Activated naive CD4-positive, alpha-beta T cell treated with anti-CD3 and anti-CD28 coated beads for 36 hours (primary cell): ENCODE data around the gene BOLA3. TPM values are rescaled to one million over a fixed set of nuclear protein-coding genes. Genes with fewer than 3 reads are reported as not detected.

Experiments
- CTCF ChIA-PET: fragments of 350-600 bp; sonication (Branson Sonifier 250); formaldehyde crosslinking; loops from one replicate; lab custom pipeline; 2021; ENCODE audit warnings: antibody characterized with exemption; lab: Charles Lee
- DNase-seq: peaks from one replicate; pipeline ENCODE4 v3.0.0-alpha.2; 2020
- H3K27ac Mint-ChIP-seq: one replicate; pipeline ENCODE4 v1.8.0; 2021; ENCODE audit warnings: mild to moderate bottlenecking, mixed read lengths
- H3K27me3 Mint-ChIP-seq: one replicate; pipeline ENCODE4 v1.8.0; 2021; ENCODE audit warnings: low read depth, mixed read lengths
- H3K36me3 Mint-ChIP-seq: one replicate; pipeline ENCODE4 v1.8.0; 2021; ENCODE audit warnings: low read depth, mixed read lengths
- H3K4me1 Mint-ChIP-seq: one replicate; pipeline ENCODE4 v1.8.0; 2021; ENCODE audit warnings: low read depth, mixed read lengths
- H3K4me3 Mint-ChIP-seq: one replicate; pipeline ENCODE4 v1.8.0; 2021; ENCODE audit warnings: mild to moderate bottlenecking, moderate library complexity, mixed read lengths
- H3K9me3 Mint-ChIP-seq: one replicate; pipeline ENCODE4 v1.8.0; 2021; ENCODE audit warnings: mixed read lengths
- intact Hi-C: fragments of 100-400 bp; cut with micrococcal nuclease; formaldehyde crosslinking; loops from one replicate; pipeline ENCODE4 v1.15.1; 2023
- total RNA-seq, 2 experiments: library from RNA; stranded (reverse); gene quantifications; one replicate each; pipeline ENCODE4 v1.2.3, GENCODE V29; 2021

BOLA3 gene
- total RNA-seq, 2 experiments from 2014 or later, result 103 to 112 TPM

DNA sequence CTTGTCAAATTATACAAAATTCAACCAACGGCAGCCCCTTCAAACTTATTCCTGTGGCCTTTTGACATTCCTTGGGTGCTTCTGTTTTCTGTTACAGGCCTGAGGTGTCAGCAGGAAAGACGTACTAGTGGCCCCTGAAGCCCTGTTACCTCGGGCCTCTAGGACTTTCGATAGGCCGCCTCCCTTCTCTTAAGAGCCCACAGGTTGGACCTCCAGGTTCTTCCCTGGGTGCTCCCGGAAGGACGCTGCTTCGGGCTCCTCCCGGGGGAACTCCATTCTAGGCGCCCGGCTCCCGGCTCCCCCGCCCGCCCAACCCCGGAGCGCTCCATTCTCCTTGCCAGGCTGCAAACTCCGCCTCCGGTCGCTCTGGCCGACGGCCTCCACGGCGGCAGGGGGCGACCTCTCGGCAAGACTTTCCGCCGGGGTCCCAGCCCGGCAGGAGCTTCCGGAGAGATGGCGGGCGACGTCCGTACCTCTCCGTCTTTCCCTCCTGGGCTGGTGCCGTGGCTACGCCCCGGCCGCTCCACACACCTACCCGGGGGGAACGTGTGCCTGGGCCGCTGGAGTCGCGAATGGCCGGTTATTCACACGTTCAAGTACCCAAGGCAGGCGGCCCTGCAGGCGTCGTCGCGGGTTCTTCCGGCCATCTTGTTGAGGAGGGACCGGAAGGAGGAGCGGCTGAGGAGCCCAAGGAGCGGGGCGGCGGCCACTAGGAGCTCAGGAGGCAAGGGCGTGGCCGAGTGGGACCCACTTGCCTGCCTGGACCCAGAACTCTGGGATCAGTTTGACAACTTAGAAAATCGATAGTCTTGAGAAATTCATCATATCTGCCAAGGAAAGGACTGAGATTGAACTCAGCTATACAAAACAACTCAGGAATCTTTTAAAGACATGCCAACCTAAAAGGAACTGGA lies 27.5 kb downstream of the BOLA3 start:
- Mint-ChIP-seq H3K27ac (peak overlapping the region; percentile 88), H3K4me3 (peak overlapping the region; percentile 82), H3K36me3 (peaks cover 11% of the 10 kb centered on the region), H3K4me1 (peaks cover 12% of the 10 kb centered on the region), H3K9me3 (peaks cover 24% of the 10 kb centered on the region), H3K27me3 (no peaks in the 10 kb centered on the region)
- DNase-seq, result peak; percentile 88
- intact Hi-C loops, result loop anchor here (1.0 to 2.0 kb wide), 6 partner anchors 27 to 886 kb away; partner anchors contain the start of genes BOLA3, CCT7, MOB1A and MTHFD2
- CTCF ChIA-PET, result interaction anchor here (0.5 to 1.4 kb wide), 18 partner anchors 14 to 296 kb away, joined by 3 to 6 read pairs (median 4); partner anchors contain the start of gene BOLA3

DNA sequence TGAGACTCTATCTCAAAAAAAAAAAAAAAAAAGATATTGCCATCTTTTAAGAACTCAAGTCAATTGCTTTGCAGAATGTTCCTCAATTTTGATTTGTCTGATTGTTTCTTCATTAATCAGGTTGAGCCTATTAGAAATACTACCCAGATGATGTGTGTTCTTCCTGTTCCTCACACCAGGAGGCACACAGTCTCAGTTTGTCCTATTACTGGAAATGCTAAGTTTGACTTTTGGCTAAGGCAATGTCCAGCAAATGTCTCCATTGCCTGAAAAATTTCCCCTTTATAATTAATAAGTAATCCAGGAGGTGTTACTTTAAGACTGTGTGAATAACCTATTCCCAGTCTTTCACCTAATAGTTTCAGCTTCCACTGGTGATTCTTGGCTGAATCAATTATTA lies 28.4 kb downstream of the BOLA3 start:
- Mint-ChIP-seq H3K36me3 (peaks cover 11% of the 10 kb centered on the region), H3K4me3 (no peak overlapping the region), H3K4me1 (peaks cover 12% of the 10 kb centered on the region), H3K27ac (no peak overlapping the region), H3K9me3 (peaks cover 24% of the 10 kb centered on the region), H3K27me3 (no peaks in the 10 kb centered on the region)
- DNase-seq, result no peak
- intact Hi-C loops, result no loop called here
- CTCF ChIA-PET, result interaction anchor here (0.5 to 1.2 kb wide), 2 partner anchors 99 to 119 kb away, joined by 3 to 4 read pairs; no protein-coding TSS in a partner anchor

DNA sequence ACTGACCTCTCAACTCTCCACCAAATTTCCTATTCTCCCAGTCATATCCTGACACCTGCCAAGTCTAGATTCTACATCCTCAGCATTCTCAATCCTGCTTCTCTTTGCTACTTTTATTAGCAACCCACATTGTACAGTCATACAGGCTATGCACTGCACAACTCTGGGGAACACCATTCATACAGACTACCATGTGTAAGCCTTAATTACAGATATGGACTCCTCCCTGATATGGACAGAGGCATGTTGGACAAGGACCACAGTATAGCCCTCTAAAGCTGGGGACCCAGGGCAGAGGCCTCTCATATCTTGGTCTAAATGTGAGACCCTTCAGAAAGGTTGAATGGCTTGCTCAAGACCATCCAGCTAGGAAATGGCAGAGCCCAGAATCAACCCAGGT lies 36.3 kb downstream of the BOLA3 start:
- Mint-ChIP-seq H3K4me1 (no peaks in the 10 kb centered on the region), H3K9me3 (no peaks in the 10 kb centered on the region), H3K27me3 (peaks cover 4% of the 10 kb centered on the region), H3K27ac (no peak overlapping the region), H3K4me3 (no peak overlapping the region), H3K36me3 (no peaks in the 10 kb centered on the region)
- DNase-seq, result no peak
- intact Hi-C loops, result no loop called here
- CTCF ChIA-PET, result interaction anchor here (0.8 to 1.3 kb wide), 2 partner anchors 224 to 284 kb away, joined by 3 read pairs; no protein-coding TSS in a partner anchor

DNA sequence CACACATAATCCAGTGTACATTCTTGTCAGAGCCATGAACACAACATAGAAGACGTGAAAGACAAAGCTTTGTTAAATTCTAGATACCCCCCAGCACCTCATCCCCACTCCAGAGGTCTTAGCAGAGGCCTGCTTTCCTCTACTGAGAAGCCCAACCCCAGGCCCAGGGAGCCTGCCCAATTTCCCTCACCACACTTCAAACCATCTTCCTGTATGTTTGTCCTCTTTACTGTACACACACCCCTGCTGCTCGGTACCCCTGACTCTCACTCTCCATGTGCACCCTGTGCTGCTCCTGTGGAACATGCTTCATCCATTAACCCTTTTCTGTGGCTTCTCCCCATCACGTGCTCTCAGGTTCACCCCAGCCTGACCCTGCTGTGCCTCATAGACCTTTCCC lies 37.2 kb downstream of the BOLA3 start:
- Mint-ChIP-seq H3K36me3 (no peaks in the 10 kb centered on the region), H3K9me3 (no peaks in the 10 kb centered on the region), H3K27me3 (peaks cover 4% of the 10 kb centered on the region), H3K27ac (no peak overlapping the region), H3K4me1 (no peaks in the 10 kb centered on the region), H3K4me3 (no peak overlapping the region)
- CTCF ChIA-PET, result interaction anchor here (1.3 kb wide), 1 partner anchor 224 kb away, joined by 3 read pairs; no protein-coding TSS in a partner anchor
- intact Hi-C loops, result no loop called here
- no peak for DNase-seq

DNA sequence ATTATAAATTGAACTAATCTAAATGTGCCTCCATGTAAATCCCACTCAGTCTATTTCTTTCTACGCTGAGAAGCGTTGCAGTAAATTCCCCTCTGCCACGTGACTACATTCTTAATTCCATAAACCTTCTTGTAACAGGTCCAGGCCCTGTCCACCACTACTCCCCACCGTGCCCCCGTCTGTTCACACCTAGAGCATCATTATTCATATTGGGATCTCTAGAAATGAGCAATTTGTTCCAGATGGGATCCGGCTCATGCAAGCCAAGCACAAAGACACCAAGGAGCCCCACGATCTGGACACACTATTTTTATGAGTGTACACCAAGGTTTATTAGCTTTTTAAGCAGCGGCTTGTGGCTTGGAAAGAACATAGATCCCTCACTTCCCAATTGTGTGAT lies 38.2 kb downstream of the BOLA3 start:
- CTCF ChIA-PET, result interaction anchor here (1.8 kb wide), 1 partner anchor 286 kb away, joined by 4 read pairs; no protein-coding TSS in a partner anchor
- H3K9me3 Mint-ChIP-seq, result no peaks in the 10 kb centered on the region
- intact Hi-C loops, result loop anchor here (5.0 to 10.0 kb wide), 3 partner anchors 107 to 285 kb away; partner anchors contain the start of gene STAMBP
- H3K27me3 Mint-ChIP-seq, result peaks cover 4% of the 10 kb centered on the region
- no peak overlapping the region for H3K4me3 Mint-ChIP-seq
- H3K27ac Mint-ChIP-seq, result no peak overlapping the region
- DNase-seq, result no peak
- no peaks in the 10 kb centered on the region for H3K4me1 Mint-ChIP-seq
- H3K36me3 Mint-ChIP-seq, result no peaks in the 10 kb centered on the region

DNA sequence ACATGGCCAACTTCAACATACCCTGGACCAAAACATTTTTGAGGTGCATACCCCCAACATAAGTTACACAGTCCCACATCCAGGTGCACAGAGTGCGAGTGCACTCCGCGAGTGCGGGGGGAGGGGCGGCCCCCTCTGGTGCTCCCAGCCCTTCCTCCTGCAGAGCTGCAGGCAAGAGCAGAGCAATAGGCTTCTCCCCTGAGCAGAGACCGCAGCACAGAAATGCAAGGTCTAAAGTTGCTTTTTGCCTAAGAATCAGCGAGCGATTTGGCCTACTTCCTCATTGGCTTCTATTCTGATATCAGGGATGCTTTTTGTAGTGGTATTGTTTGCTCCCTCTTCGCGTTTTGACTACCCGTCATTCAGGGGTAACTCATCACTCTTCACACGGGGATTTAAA lies 40.6 kb downstream of the BOLA3 start:
- no peaks in the 10 kb centered on the region for H3K4me1 Mint-ChIP-seq
- H3K9me3 Mint-ChIP-seq, result no peaks in the 10 kb centered on the region
- intact Hi-C loops, result loop anchor here (5.0 to 10.0 kb wide), 3 partner anchors 105 to 282 kb away; partner anchors contain the start of gene STAMBP
- H3K36me3 Mint-ChIP-seq, result no peaks in the 10 kb centered on the region
- CTCF ChIA-PET, result interaction anchor here (0.7 to 1.6 kb wide), 2 partner anchors 13 to 245 kb away, joined by 3 to 6 read pairs; no protein-coding TSS in a partner anchor
- no peak for DNase-seq
- H3K4me3 Mint-ChIP-seq, result no peak overlapping the region
- H3K27ac Mint-ChIP-seq, result no peak overlapping the region
- H3K27me3 Mint-ChIP-seq, result no peaks in the 10 kb centered on the region

DNA sequence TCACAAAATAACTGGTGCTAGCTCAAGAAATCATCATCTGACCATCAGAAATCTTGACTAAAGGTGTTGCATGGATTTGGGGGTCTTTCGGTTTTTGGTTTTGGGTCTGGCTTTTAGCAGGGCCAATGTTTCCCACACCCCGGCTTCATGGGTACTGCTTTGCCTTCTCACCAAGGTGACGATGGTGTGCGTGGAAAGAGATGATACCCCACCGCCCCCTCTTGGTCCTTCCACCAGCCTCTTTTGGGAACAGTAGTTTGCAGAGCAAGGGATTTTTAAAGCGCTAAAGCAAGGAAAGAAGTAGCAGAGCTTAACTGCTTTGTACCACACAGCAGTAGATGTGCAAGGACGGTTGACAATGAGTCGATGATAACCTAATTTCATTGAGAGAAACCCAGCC lies 42.3 kb downstream of the BOLA3 start:
- H3K27me3 Mint-ChIP-seq, result no peaks in the 10 kb centered on the region
- intact Hi-C loops, result loop anchor here (5.0 to 10.0 kb wide), 3 partner anchors 103 to 281 kb away; partner anchors contain the start of gene STAMBP
- no peak overlapping the region for H3K4me3 Mint-ChIP-seq
- H3K9me3 Mint-ChIP-seq, result no peaks in the 10 kb centered on the region
- CTCF ChIA-PET, result interaction anchor here (1.3 to 2.5 kb wide), 3 partner anchors 15 to 281 kb away, joined by 6 to 10 read pairs (median 6); partner anchors contain the start of gene STAMBP
- H3K27ac Mint-ChIP-seq, result no peak overlapping the region
- H3K36me3 Mint-ChIP-seq, result peaks cover 4% of the 10 kb centered on the region
- H3K4me1 Mint-ChIP-seq, result no peaks in the 10 kb centered on the region
- no peak for DNase-seq

DNA sequence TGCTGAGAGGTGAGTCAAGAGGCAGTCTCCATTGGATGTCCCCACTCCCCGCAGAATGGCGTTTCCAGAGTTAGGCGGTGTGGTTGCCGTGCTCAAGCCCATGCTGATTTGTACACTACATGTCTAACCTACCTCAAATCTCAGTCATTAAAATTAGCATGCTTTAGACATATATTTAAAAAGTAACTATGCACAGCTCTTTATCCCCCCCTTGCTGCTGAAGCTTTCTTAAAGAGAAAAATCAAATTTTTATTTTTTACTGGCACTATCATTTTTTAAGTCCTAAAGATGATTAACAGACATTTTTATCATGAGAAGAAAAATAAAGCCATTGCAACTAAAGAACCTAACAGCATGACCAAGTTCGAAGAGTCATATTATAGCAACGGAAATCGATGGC lies 42.9 kb downstream of the BOLA3 start:
- Mint-ChIP-seq H3K4me1 (no peaks in the 10 kb centered on the region), H3K36me3 (peaks cover 6% of the 10 kb centered on the region), H3K9me3 (no peaks in the 10 kb centered on the region), H3K4me3 (no peak overlapping the region), H3K27me3 (no peaks in the 10 kb centered on the region), H3K27ac (no peak overlapping the region)
- CTCF ChIA-PET, result interaction anchor here (1.1 to 2.5 kb wide), 3 partner anchors 9 to 281 kb away, joined by 5 to 10 read pairs (median 6); partner anchors contain the start of gene STAMBP
- intact Hi-C loops, result loop anchor here (5.0 to 10.0 kb wide), 3 partner anchors 103 to 280 kb away; partner anchors contain the start of gene STAMBP
- DNase-seq, result no peak

DNA sequence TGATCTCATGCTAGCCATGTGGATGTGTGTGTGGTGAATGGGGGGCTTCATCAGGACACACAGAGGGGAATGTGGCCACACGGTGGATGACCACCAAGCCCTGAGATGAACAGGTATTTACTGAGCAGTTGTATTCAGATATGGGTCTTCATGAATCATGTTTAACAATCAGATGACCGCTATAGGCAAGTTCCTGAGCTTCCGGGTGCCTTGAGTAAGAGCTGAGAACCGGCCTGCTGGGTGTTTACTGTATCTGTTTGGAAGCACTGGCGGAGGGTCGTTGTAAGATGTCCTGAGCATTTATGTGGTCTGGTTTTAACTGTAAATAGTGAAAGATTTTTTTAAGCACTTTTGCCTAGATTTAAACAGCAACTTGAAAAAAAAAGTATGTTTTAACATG lies 43.9 kb downstream of the BOLA3 start:
- H3K36me3 Mint-ChIP-seq, result peaks cover 11% of the 10 kb centered on the region
- no peak overlapping the region for H3K4me3 Mint-ChIP-seq
- H3K4me1 Mint-ChIP-seq, result no peaks in the 10 kb centered on the region
- no peaks in the 10 kb centered on the region for H3K27me3 Mint-ChIP-seq
- H3K9me3 Mint-ChIP-seq, result no peaks in the 10 kb centered on the region
- no peak overlapping the region for H3K27ac Mint-ChIP-seq
- CTCF ChIA-PET, result interaction anchor here (0.7 to 2.5 kb wide), 2 partner anchors 28 to 280 kb away, joined by 3 to 10 read pairs; no protein-coding TSS in a partner anchor
- no peak for DNase-seq
- intact Hi-C loops, result loop anchor here (10.0 kb wide), 2 partner anchors 199 to 279 kb away; partner anchors contain the start of gene STAMBP

DNA sequence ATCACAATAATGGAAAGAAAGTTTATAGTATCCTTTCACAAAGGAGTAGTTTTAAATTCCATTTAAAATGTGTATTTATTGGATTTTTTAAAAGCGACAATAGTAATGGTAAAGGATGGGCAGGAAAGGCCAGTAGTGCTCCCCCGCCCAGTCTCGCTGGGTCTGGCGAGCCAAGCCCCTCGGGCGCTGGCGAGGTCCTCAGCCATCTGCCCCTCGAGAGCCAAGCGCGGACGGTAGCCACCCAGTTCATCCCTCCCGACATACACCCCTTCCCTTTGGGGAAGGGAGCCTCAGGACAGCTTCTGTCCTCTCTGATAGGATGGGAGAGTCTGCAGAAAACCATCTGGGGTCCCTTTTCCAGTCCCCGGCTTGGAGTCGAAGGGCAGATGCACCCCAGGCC lies 45.2 kb downstream of the BOLA3 start:
- Mint-ChIP-seq H3K27me3 (no peaks in the 10 kb centered on the region), H3K4me3 (no peak overlapping the region), H3K9me3 (no peaks in the 10 kb centered on the region), H3K27ac (no peak overlapping the region), H3K36me3 (peaks cover 11% of the 10 kb centered on the region), H3K4me1 (no peaks in the 10 kb centered on the region)
- CTCF ChIA-PET, result interaction anchor here (0.7 to 0.9 kb wide), 2 partner anchors 22 to 195 kb away, joined by 3 read pairs; no protein-coding TSS in a partner anchor
- DNase-seq, result no peak
- intact Hi-C loops, result loop anchor here (10.0 kb wide), 2 partner anchors 198 to 278 kb away; partner anchors contain the start of gene STAMBP

DNA sequence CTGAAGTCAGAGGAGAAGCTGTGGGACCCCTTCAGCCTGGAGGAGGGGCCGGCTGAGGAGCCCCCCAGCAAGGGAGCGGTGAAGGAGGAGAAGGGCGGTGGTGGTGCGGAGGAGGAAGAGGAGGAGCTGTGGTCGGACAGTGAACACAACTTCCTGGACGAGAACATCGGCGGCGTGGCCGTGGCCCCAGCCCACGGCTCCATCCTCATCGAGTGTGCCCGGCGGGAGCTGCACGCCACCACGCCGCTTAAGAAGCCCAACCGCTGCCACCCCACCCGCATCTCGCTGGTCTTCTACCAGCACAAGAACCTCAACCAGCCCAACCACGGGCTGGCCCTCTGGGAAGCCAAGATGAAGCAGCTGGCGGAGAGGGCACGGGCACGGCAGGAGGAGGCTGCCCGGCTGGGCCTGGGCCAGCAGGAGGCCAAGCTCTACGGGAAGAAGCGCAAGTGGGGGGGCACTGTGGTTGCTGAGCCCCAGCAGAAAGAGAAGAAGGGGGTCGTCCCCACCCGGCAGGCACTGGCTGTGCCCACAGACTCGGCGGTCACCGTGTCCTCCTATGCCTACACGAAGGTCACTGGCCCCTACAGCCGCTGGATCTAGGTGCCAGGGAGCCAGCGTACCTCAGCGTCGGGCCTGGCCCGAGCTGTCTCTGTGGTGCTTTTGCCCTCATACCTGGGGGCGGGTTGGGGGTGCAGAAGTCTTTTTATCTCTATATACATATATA lies 46.0 kb downstream of the BOLA3 start:
- Mint-ChIP-seq H3K9me3 (no peaks in the 10 kb centered on the region), H3K4me3 (no peak overlapping the region), H3K27me3 (no peaks in the 10 kb centered on the region), H3K27ac (no peak overlapping the region), H3K36me3 (peaks cover 11% of the 10 kb centered on the region), H3K4me1 (no peaks in the 10 kb centered on the region)
- DNase-seq, result no peak
- intact Hi-C loops, result loop anchor here (10.0 kb wide), 2 partner anchors 197 to 277 kb away; partner anchors contain the start of gene STAMBP
- CTCF ChIA-PET, result no interaction called here
